ENCODE results near the gene TAS2R19. TPM values are rescaled to one million over a fixed set of nuclear protein-coding genes. Genes with fewer than 3 reads are reported as not detected.
"Not testable (repeated sequence)": the region's sequence is repeated elsewhere in the genome, so short reads cannot be mapped to it uniquely, and the experiment has no call there.

The TAS2R19 gene
- total and polyA plus RNA-seq, 7 experiments from 2014 or later, result 0.24 to 4.9 (median 3.1) TPM

DNA sequence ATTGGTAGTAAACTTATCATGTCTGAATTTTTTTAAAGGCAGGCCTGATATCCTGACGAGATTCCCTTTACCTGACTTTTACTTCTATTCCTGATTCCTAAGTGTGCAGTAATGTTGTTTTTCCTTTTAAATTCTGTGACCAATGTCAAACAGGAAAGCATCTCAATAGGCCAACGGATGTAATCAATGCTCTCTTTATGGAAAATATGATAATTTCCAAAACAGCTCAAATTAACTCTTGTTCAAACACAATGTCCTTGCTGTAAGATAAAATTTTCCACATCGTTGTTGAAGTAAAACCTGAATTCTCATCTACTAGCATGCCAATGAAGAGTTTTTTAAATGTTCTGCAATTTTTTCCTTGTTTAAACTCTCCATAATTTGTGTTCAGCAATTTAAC is 16.8 kb upstream of the TAS2R19 start:
- intact Hi-C loops (cut with micrococcal nuclease), result loop anchor here in 1 of 2 donors (1.0 kb wide), 1 partner anchor 27 kb away; no protein-coding TSS in a partner anchor
- DNase-seq, result no peak
- Histone ChIP-seq H3K9me3 (ENCODE audit: control insufficient read depth in 2 of 3, low read length in 3 of 3) (no peaks in the 10 kb centered on the region), H3K36me3 (ENCODE audit: control insufficient read depth in 2 of 3, insufficient read depth in 3 of 3, low read length in 3 of 3) (no peaks in the 10 kb centered on the region), H3K4me1 (ENCODE audit: control insufficient read depth in 2 of 2, insufficient read depth in 2 of 2, low read length in 2 of 2) (no peaks in the 10 kb centered on the region), H3K27me3 (ENCODE audit: control insufficient read depth in 2 of 2, insufficient read depth in 2 of 2, low read length in 2 of 2) (no peaks in the 10 kb centered on the region), H3K4me3 (ENCODE audit: low read length) (no peak overlapping the region), H3K27ac (ENCODE audit: low read depth, low read length) (no peak overlapping the region)
- ATAC-seq, result no peak
- Mint-ChIP-seq H3K4me3 (no peak overlapping the region), H3K4me1 (peaks cover 0 to 25% (median 16%) of the 10 kb centered on the region in 7 donors), H3K27me3 (no peaks in the 10 kb centered on the region), H3K9me3 (peaks cover 0 to 8% (median 0%) of the 10 kb centered on the region in 11 donors), H3K27ac (no peak overlapping the region), H3K36me3 (peaks cover 4 to 68% (median 59%) of the 10 kb centered on the region in 5 donors)
- CTCF ChIA-PET, result no interaction called here
- POLR2A ChIA-PET, result no interaction called here

- H3K27ac Mint-ChIP-seq; ATAC-seq; CTCF ChIA-PET; H3K4me1 Mint-ChIP-seq; H3K4me3 ChIP-seq (ENCODE audit: low read length); H3K36me3 ChIP-seq (ENCODE audit: control insufficient read depth in 2 of 3, insufficient read depth in 3 of 3, low read length in 3 of 3); intact Hi-C loops (cut with micrococcal nuclease); POLR2A ChIA-PET; H3K4me1 ChIP-seq (ENCODE audit: control insufficient read depth in 2 of 2, insufficient read depth in 2 of 2, low read length in 2 of 2); H3K27ac ChIP-seq (ENCODE audit: low read depth, low read length); H3K9me3 Mint-ChIP-seq; H3K27me3 ChIP-seq (ENCODE audit: control insufficient read depth in 2 of 2, insufficient read depth in 2 of 2, low read length in 2 of 2); H3K4me3 Mint-ChIP-seq; H3K9me3 ChIP-seq (ENCODE audit: control insufficient read depth in 2 of 3, low read length in 3 of 3); DNase-seq; H3K27me3 Mint-ChIP-seq: not testable (repeated sequence)
- peaks cover 4 to 57% (median 50%) of the 10 kb centered on the region in 5 donors for H3K36me3 Mint-ChIP-seq
These were observed 11.5 kb upstream of the TAS2R19 start for GRCh38 chr12:11033959-11034358.

- peaks cover 9 to 62% (median 55%) of the 10 kb centered on the region in 5 donors for H3K36me3 Mint-ChIP-seq
- peaks cover 0 to 9% (median 0%) of the 10 kb centered on the region in 3 experiments for H3K36me3 ChIP-seq (ENCODE audit: control insufficient read depth in 2 of 3, insufficient read depth in 3 of 3, low read length in 3 of 3)
- H3K27ac Mint-ChIP-seq, result peak within 1 kb of the TSS in 1 of 9 donors; percentile 36
- POLR2A ChIA-PET, result no interaction called here
- peaks cover 0 to 3% (median 0%) of the 10 kb centered on the region in 11 donors for H3K9me3 Mint-ChIP-seq
- no peak within 1 kb of the TSS for H3K4me3 Mint-ChIP-seq
- H3K27me3 ChIP-seq (ENCODE audit: control insufficient read depth in 2 of 2, insufficient read depth in 2 of 2, low read length in 2 of 2), result no peaks in the 10 kb centered on the region
- DNase-seq (no peak), ATAC-seq (no peak)
- no peak within 1 kb of the TSS for H3K4me3 ChIP-seq (ENCODE audit: low read length)
- no peak within 1 kb of the TSS for H3K27ac ChIP-seq (ENCODE audit: low read depth, low read length)
- H3K27me3 Mint-ChIP-seq, result no peaks in the 10 kb centered on the region
- intact Hi-C loops (cut with micrococcal nuclease), result no loop called here
- CTCF ChIA-PET, result no interaction called here
- no peaks in the 10 kb centered on the region for H3K4me1 ChIP-seq (ENCODE audit: control insufficient read depth in 2 of 2, insufficient read depth in 2 of 2, low read length in 2 of 2)
- H3K4me1 Mint-ChIP-seq, result peaks cover 0 to 4% (median 0%) of the 10 kb centered on the region in 7 donors
- H3K9me3 ChIP-seq (ENCODE audit: control insufficient read depth in 2 of 3, low read length in 3 of 3), result no peaks in the 10 kb centered on the region
These were observed 8.9 kb upstream of the TAS2R19 start, which contains the start of gene TAS2R31 for GRCh38 chr12:11031307-11031706. Gene TAS2R31, minus strand, starts transcription at chr12:11031407. Its CDS starts 72 bp downstream, at chr12:11031335.

DNA sequence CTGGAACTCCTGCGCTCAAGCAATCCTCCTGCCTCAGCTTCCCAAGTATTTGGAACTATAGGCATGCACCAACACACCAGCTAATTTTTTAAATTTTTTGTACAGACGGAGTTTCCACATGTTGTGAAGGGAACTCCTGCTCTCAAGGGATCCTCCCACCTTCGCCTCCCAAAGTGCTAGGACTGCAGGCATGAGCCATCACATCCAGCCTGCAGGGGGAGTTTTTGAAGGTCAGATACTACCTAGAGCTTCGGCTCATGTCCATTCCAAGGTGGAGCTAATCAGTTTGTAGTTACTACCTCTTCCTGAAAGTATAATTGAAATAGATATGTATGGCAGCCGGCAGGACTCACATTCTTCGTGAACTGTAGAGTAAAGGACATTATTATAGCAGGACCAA is 3.7 kb upstream of the TAS2R19 start:
- ChIA-PET POLR2A (no interaction called here), CTCF (no interaction called here)
- H3K9me3 Mint-ChIP-seq, result peaks cover 5 to 11% (median 6%) of the 10 kb centered on the region in 11 donors
- intact Hi-C loops (cut with micrococcal nuclease), result no loop called here
- peaks cover 13 to 64% (median 45%) of the 10 kb centered on the region in 5 donors for H3K36me3 Mint-ChIP-seq
- no peak overlapping the region for H3K4me3 ChIP-seq (ENCODE audit: low read length)
- H3K27me3 ChIP-seq (ENCODE audit: control insufficient read depth in 2 of 2, insufficient read depth in 2 of 2, low read length in 2 of 2), result no peaks in the 10 kb centered on the region
- H3K27me3 Mint-ChIP-seq, result no peaks in the 10 kb centered on the region
- H3K4me3 Mint-ChIP-seq, result no peak overlapping the region
- H3K27ac Mint-ChIP-seq, result no peak overlapping the region
- H3K36me3 ChIP-seq (ENCODE audit: control insufficient read depth in 2 of 3, insufficient read depth in 3 of 3, low read length in 3 of 3), result peaks cover 0 to 9% (median 0%) of the 10 kb centered on the region in 3 experiments
- no peaks in the 10 kb centered on the region for H3K9me3 ChIP-seq (ENCODE audit: control insufficient read depth in 2 of 3, low read length in 3 of 3)
- ATAC-seq (no peak), DNase-seq (no peak)
- H3K4me1 Mint-ChIP-seq, result peaks cover 0 to 11% (median 7%) of the 10 kb centered on the region in 7 donors
- no peak overlapping the region for H3K27ac ChIP-seq (ENCODE audit: low read depth, low read length)
- H3K4me1 ChIP-seq (ENCODE audit: control insufficient read depth in 2 of 2, insufficient read depth in 2 of 2, low read length in 2 of 2), result no peaks in the 10 kb centered on the region

DNA sequence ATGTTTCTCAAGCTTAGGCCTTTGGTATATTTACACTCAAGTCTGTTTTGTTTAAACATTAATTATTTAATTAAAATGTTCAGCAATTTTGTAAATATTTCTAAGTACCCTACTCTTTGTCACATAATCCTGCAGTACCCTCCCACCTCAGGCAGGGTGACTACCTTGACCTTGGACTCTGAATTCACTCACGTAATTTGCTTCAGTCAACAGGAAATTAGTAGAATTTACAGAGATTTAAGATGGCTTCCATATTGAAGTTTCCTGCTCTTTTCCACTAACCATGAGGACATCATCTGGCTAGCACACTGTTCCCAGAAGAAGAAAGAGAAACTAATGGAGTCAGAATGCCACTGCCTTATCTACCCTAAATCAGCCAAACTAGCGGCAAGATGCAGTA is 967 bp upstream of the TAS2R19 start:
- DNase-seq (no peak), ATAC-seq (no peak)
- Histone ChIP-seq H3K27ac (ENCODE audit: low read depth, low read length) (no peak overlapping the region), H3K4me1 (ENCODE audit: control insufficient read depth in 2 of 2, insufficient read depth in 2 of 2, low read length in 2 of 2) (no peaks in the 10 kb centered on the region), H3K27me3 (ENCODE audit: control insufficient read depth in 2 of 2, insufficient read depth in 2 of 2, low read length in 2 of 2) (no peaks in the 10 kb centered on the region), H3K4me3 (ENCODE audit: low read length) (no peak overlapping the region), H3K9me3 (ENCODE audit: control insufficient read depth in 2 of 3, low read length in 3 of 3) (no peaks in the 10 kb centered on the region), H3K36me3 (ENCODE audit: control insufficient read depth in 2 of 3, insufficient read depth in 3 of 3, low read length in 3 of 3) (peaks cover 0 to 9% (median 0%) of the 10 kb centered on the region in 3 experiments)
- H3K27me3 Mint-ChIP-seq, result no peaks in the 10 kb centered on the region
- H3K4me1 Mint-ChIP-seq, result peaks cover 0 to 11% (median 8%) of the 10 kb centered on the region in 7 donors
- H3K27ac Mint-ChIP-seq, result peak overlapping the region in 1 of 9 donors; percentile 33
- intact Hi-C loops (cut with micrococcal nuclease), result no loop called here
- peaks cover 13 to 61% (median 35%) of the 10 kb centered on the region in 5 donors for H3K36me3 Mint-ChIP-seq
- CTCF ChIA-PET, result no interaction called here
- peaks cover 5 to 11% (median 6%) of the 10 kb centered on the region in 11 donors for H3K9me3 Mint-ChIP-seq
- POLR2A ChIA-PET, result no interaction called here
- no peak overlapping the region for H3K4me3 Mint-ChIP-seq

- H3K4me3 Mint-ChIP-seq, result no peak overlapping the region
- H3K27ac Mint-ChIP-seq, result no peak overlapping the region
- Histone ChIP-seq H3K9me3 (ENCODE audit: control insufficient read depth in 2 of 3, low read length in 3 of 3) (no peaks in the 10 kb centered on the region), H3K36me3 (ENCODE audit: control insufficient read depth in 2 of 3, insufficient read depth in 3 of 3, low read length in 3 of 3) (no peaks in the 10 kb centered on the region), H3K4me3 (ENCODE audit: low read length) (no peak overlapping the region), H3K4me1 (ENCODE audit: control insufficient read depth in 2 of 2, insufficient read depth in 2 of 2, low read length in 2 of 2) (no peaks in the 10 kb centered on the region), H3K27me3 (ENCODE audit: control insufficient read depth in 2 of 2, insufficient read depth in 2 of 2, low read length in 2 of 2) (no peaks in the 10 kb centered on the region), H3K27ac (ENCODE audit: low read depth, low read length) (no peak overlapping the region)
- peaks cover 4 to 13% (median 9%) of the 10 kb centered on the region in 7 donors for H3K4me1 Mint-ChIP-seq
- no peaks in the 10 kb centered on the region for H3K27me3 Mint-ChIP-seq
- CTCF ChIA-PET, result no interaction called here
- ATAC-seq (no peak), DNase-seq (no peak)
- H3K9me3 Mint-ChIP-seq, result no peaks in the 10 kb centered on the region
- POLR2A ChIA-PET, result no interaction called here
- peaks cover 0 to 60% (median 16%) of the 10 kb centered on the region in 5 donors for H3K36me3 Mint-ChIP-seq
- intact Hi-C loops (cut with micrococcal nuclease), result no loop called here
These were observed 5.5 kb downstream of the TAS2R19 start for GRCh38 chr12:11016937-11017336.

DNA sequence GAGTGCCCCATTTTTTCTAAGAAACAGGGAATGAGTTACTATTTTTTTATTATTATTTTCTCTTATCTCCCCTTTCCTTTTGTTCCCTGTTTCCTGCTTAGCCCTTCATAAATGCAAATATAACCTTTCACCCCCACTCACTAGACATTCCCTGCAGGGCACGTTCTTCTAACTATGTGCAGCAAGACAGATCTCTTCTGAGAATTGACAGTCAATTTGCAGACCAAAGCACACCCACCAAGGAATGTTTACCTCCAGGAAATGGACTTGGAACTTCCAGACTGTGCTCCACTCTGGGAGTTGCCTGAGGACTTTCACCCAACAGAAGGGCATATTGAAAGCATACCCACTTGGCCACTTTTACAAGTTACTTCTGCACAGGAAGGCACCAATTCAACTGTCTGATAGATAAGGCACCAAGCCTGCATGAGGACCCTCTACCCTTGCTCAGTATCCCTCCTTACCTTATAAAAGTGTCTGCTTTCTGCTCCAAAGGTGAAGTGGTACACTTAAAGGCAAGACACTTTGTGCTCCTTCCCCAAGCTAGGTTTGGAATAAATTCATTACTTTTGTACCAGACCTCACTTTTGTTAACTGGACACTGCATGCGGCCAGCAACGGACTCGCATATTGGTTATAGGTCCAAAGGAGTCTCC is 6.5 kb downstream of the TAS2R19 start:
- Histone ChIP-seq H3K36me3 (ENCODE audit: control insufficient read depth in 2 of 3, insufficient read depth in 3 of 3, low read length in 3 of 3) (no peaks in the 10 kb centered on the region), H3K9me3 (ENCODE audit: control insufficient read depth in 2 of 3, low read length in 3 of 3) (no peaks in the 10 kb centered on the region), H3K27me3 (ENCODE audit: control insufficient read depth in 2 of 2, insufficient read depth in 2 of 2, low read length in 2 of 2) (no peaks in the 10 kb centered on the region), H3K4me3 (ENCODE audit: low read length) (no peak overlapping the region), H3K27ac (ENCODE audit: low read depth, low read length) (no peak overlapping the region), H3K4me1 (ENCODE audit: control insufficient read depth in 2 of 2, insufficient read depth in 2 of 2, low read length in 2 of 2) (no peaks in the 10 kb centered on the region)
- H3K27me3 Mint-ChIP-seq, result no peaks in the 10 kb centered on the region
- H3K27ac Mint-ChIP-seq, result no peak overlapping the region
- peaks cover 0 to 53% (median 12%) of the 10 kb centered on the region in 5 donors for H3K36me3 Mint-ChIP-seq
- ATAC-seq, result no peak
- H3K4me3 Mint-ChIP-seq, result no peak overlapping the region
- no peaks in the 10 kb centered on the region for H3K9me3 Mint-ChIP-seq
- DNase-seq, result no peak
- CTCF ChIA-PET, result no interaction called here
- intact Hi-C loops (cut with micrococcal nuclease), result loop anchor here in 1 of 2 donors (2.0 kb wide), 1 partner anchor 53 kb away; no protein-coding TSS in a partner anchor
- POLR2A ChIA-PET, result no interaction called here
- peaks cover 0 to 13% (median 6%) of the 10 kb centered on the region in 7 donors for H3K4me1 Mint-ChIP-seq
